GM18508 (cell line): Measurements from ENCODE around the gene TAPT1.

Experiments
- ATAC-seq: cut with Tn5 transposase; IDR thresholded peaks from one replicate; pipeline ENCODE4 v1.9.1; 2021; ENCODE audit warnings: moderate number of reproducible peaks; ENCODE audit not compliant: insufficient read depth, unreplicated experiment

TAPT1 gene

DNA sequence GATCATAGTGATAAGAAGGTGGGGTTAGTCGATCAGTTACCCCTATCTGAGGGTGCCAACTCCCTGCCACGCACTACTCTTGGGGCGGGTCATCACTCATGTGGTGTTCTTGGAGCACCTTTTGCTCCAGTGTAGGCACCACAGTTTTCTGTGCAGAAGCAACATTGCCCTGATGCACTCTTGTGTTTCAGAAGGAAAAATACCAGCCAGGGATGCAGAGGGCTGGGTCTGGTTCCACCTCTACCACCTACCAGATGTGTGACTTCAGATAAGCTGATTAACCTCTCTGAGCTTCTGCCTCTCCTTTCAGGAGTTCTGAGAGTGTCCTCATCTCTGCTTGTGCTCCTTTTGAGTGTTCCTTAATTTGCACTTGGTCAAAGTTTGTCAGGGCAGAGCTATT, 112.5 kb downstream of the TAPT1 start:
- no peak for ATAC-seq

GRCh38 chr4:16111533-16111932, 114.7 kb downstream of the TAPT1 start:
- no peak for ATAC-seq

DNA sequence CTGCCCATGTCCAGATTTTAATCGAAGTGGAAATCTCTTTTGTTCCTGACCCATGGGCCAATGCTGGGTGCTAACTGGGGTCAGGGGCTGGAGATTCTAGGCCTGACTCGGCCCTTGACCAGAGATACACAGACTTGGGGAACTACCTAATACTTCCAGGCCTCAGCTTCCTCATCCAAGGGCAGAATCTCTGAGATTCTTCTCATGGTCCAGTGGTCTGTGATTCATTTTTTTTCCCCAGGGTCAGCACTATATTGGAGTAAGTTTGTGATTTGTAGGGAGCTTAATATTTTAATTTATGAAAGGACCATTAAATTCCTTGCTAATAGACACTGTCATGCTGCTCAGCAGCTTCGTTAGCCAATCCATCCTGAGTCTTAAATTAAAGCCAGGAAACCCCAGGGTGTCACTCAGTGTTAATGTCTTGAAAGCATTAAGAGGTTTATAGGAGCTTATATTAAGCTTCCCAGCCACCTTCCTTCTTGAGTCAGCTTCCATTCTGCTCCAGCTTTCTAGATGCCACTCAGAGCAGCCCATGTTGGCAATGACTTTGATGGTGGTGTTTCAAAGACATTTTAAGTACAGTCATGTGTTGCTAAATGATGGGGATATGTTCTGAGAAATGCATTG, 115.5 kb downstream of the TAPT1 start:
- no peak for ATAC-seq
